ENCODE data around the gene MRPS14. TPM values are rescaled to one million over a fixed set of nuclear protein-coding genes. Genes with fewer than 3 reads are reported as not detected.

MRPS14 gene
- total RNA-seq, 1 donor from 2014 or later = 30.3 TPM

- H3K27ac ChIP-seq (ENCODE audit: low read depth, low read length) = no peak overlapping the region
- no peak overlapping the region for H3K4me3 ChIP-seq (ENCODE audit: low read length in 3 of 3)
- H3K4me1 ChIP-seq (ENCODE audit: control insufficient read depth in 3 of 3, insufficient read depth in 3 of 3, low read length in 3 of 3) = peaks cover 0 to 3% (median 0%) of the 10 kb centered on the region in 3 donors
- H3K27me3 ChIP-seq (ENCODE audit: control insufficient read depth in 3 of 3, insufficient read depth in 3 of 3, low read length in 3 of 3) = no peaks in the 10 kb centered on the region
- peaks cover 0 to 3% (median 0%) of the 10 kb centered on the region in 3 donors for H3K36me3 ChIP-seq (ENCODE audit: control insufficient read depth in 3 of 3, insufficient read depth in 3 of 3, low read length in 3 of 3)
- H3K9me3 ChIP-seq (ENCODE audit: control insufficient read depth in 3 of 3, low read length in 3 of 3) = no peaks in the 10 kb centered on the region
- H3K9ac ChIP-seq (ENCODE audit: low read depth in 1 of 3, low read length in 3 of 3) = no peak overlapping the region
Observed at GRCh38 chr1:174971902-174972301, 51.3 kb downstream of the MRPS14 start.

GRCh38 chr1:174971466-174971865 is 51.8 kb downstream of the MRPS14 start:
- H3K4me1 ChIP-seq (ENCODE audit: control insufficient read depth in 3 of 3, insufficient read depth in 3 of 3, low read length in 3 of 3) = peaks cover 0 to 3% (median 0%) of the 10 kb centered on the region in 3 donors
- peaks cover 0 to 3% (median 0%) of the 10 kb centered on the region in 3 donors for H3K36me3 ChIP-seq (ENCODE audit: control insufficient read depth in 3 of 3, insufficient read depth in 3 of 3, low read length in 3 of 3)
- no peak overlapping the region for H3K4me3 ChIP-seq (ENCODE audit: low read length in 3 of 3)
- no peaks in the 10 kb centered on the region for H3K27me3 ChIP-seq (ENCODE audit: control insufficient read depth in 3 of 3, insufficient read depth in 3 of 3, low read length in 3 of 3)
- no peak overlapping the region for H3K27ac ChIP-seq (ENCODE audit: low read depth, low read length)
- H3K9ac ChIP-seq (ENCODE audit: low read depth in 1 of 3, low read length in 3 of 3) = no peak overlapping the region
- no peaks in the 10 kb centered on the region for H3K9me3 ChIP-seq (ENCODE audit: control insufficient read depth in 3 of 3, low read length in 3 of 3)

- no peak overlapping the region for H3K27ac ChIP-seq (ENCODE audit: low read depth, low read length)
- H3K4me1 ChIP-seq (ENCODE audit: control insufficient read depth in 3 of 3, insufficient read depth in 3 of 3, low read length in 3 of 3) = peaks cover 3 to 12% (median 5%) of the 10 kb centered on the region in 3 donors
Observed at GRCh38 chr1:174969977-174970376, 53.2 kb downstream of the MRPS14 start.

GRCh38 chr1:174968750-174969244 is 54.4 kb downstream of the MRPS14 start:
- Histone ChIP-seq H3K36me3 (ENCODE audit: control insufficient read depth in 3 of 3, insufficient read depth in 3 of 3, low read length in 3 of 3) (peaks cover 0 to 3% (median 0%) of the 10 kb centered on the region in 3 donors), H3K27me3 (ENCODE audit: control insufficient read depth in 3 of 3, insufficient read depth in 3 of 3, low read length in 3 of 3) (no peaks in the 10 kb centered on the region), H3K9ac (ENCODE audit: low read depth in 1 of 3, low read length in 3 of 3) (no peak overlapping the region), H3K27ac (ENCODE audit: low read depth, low read length) (peak overlapping the region; percentile 17), H3K9me3 (ENCODE audit: control insufficient read depth in 3 of 3, low read length in 3 of 3) (no peaks in the 10 kb centered on the region), H3K4me3 (ENCODE audit: low read length in 3 of 3) (no peak overlapping the region), H3K4me1 (ENCODE audit: control insufficient read depth in 3 of 3, insufficient read depth in 3 of 3, low read length in 3 of 3) (peaks cover under 1 to 14% (median 6%) of the 10 kb centered on the region in 3 donors)

More at GRCh38 chr1:174969977-174970376, 53.2 kb downstream of the MRPS14 start:
- Histone ChIP-seq H3K9ac (ENCODE audit: low read depth in 1 of 3, low read length in 3 of 3) (no peak overlapping the region), H3K27me3 (ENCODE audit: control insufficient read depth in 3 of 3, insufficient read depth in 3 of 3, low read length in 3 of 3) (no peaks in the 10 kb centered on the region), H3K9me3 (ENCODE audit: control insufficient read depth in 3 of 3, low read length in 3 of 3) (no peaks in the 10 kb centered on the region), H3K4me3 (ENCODE audit: low read length in 3 of 3) (no peak overlapping the region), H3K36me3 (ENCODE audit: control insufficient read depth in 3 of 3, insufficient read depth in 3 of 3, low read length in 3 of 3) (peaks cover 0 to 3% (median 0%) of the 10 kb centered on the region in 3 donors)

- H3K27me3 ChIP-seq (ENCODE audit: control insufficient read depth in 3 of 3, insufficient read depth in 3 of 3, low read length in 3 of 3) = no peaks in the 10 kb centered on the region
- H3K4me1 ChIP-seq (ENCODE audit: control insufficient read depth in 3 of 3, insufficient read depth in 3 of 3, low read length in 3 of 3) = peaks cover 5 to 14% (median 7%) of the 10 kb centered on the region in 3 donors
- peak overlapping the region; percentile 33 for H3K27ac ChIP-seq (ENCODE audit: low read depth, low read length)
- no peak overlapping the region for H3K4me3 ChIP-seq (ENCODE audit: low read length in 3 of 3)
- H3K9ac ChIP-seq (ENCODE audit: low read depth in 1 of 3, low read length in 3 of 3) = no peak overlapping the region
- no peaks in the 10 kb centered on the region for H3K9me3 ChIP-seq (ENCODE audit: control insufficient read depth in 3 of 3, low read length in 3 of 3)
- peaks cover 0 to 3% (median 0%) of the 10 kb centered on the region in 3 donors for H3K36me3 ChIP-seq (ENCODE audit: control insufficient read depth in 3 of 3, insufficient read depth in 3 of 3, low read length in 3 of 3)
Observed at GRCh38 chr1:174967845-174968705, 55.1 kb downstream of the MRPS14 start.

GRCh38 chr1:174966008-174966572 is 57.1 kb downstream of the MRPS14 start:
- Histone ChIP-seq H3K27ac (ENCODE audit: low read depth, low read length) (peak overlapping the region; percentile 56), H3K9me3 (ENCODE audit: control insufficient read depth in 3 of 3, low read length in 3 of 3) (no peaks in the 10 kb centered on the region), H3K27me3 (ENCODE audit: control insufficient read depth in 3 of 3, insufficient read depth in 3 of 3, low read length in 3 of 3) (no peaks in the 10 kb centered on the region), H3K4me1 (ENCODE audit: control insufficient read depth in 3 of 3, insufficient read depth in 3 of 3, low read length in 3 of 3) (peaks cover 5 to 14% (median 7%) of the 10 kb centered on the region in 3 donors), H3K4me3 (ENCODE audit: low read length in 3 of 3) (peak overlapping the region in 1 of 3 donors; percentile 34), H3K36me3 (ENCODE audit: control insufficient read depth in 3 of 3, insufficient read depth in 3 of 3, low read length in 3 of 3) (peaks cover 0 to 3% (median 0%) of the 10 kb centered on the region in 3 donors), H3K9ac (ENCODE audit: low read depth in 1 of 3, low read length in 3 of 3) (no peak overlapping the region)

GRCh38 chr1:174965362-174966007 is 57.7 kb downstream of the MRPS14 start:
- Histone ChIP-seq H3K4me1 (ENCODE audit: control insufficient read depth in 3 of 3, insufficient read depth in 3 of 3, low read length in 3 of 3) (peaks cover 5 to 14% (median 7%) of the 10 kb centered on the region in 3 donors), H3K27me3 (ENCODE audit: control insufficient read depth in 3 of 3, insufficient read depth in 3 of 3, low read length in 3 of 3) (no peaks in the 10 kb centered on the region), H3K9me3 (ENCODE audit: control insufficient read depth in 3 of 3, low read length in 3 of 3) (no peaks in the 10 kb centered on the region), H3K27ac (ENCODE audit: low read depth, low read length) (peak overlapping the region; percentile 56), H3K9ac (ENCODE audit: low read depth in 1 of 3, low read length in 3 of 3) (peak overlapping the region in 2 of 3 donors; percentile 4 to 45), H3K4me3 (ENCODE audit: low read length in 3 of 3) (peak overlapping the region; percentile 1 to 27 (median 17)), H3K36me3 (ENCODE audit: control insufficient read depth in 3 of 3, insufficient read depth in 3 of 3, low read length in 3 of 3) (peaks cover 0 to 3% (median 0%) of the 10 kb centered on the region in 3 donors)

GRCh38 chr1:174964972-174965361 is 58.3 kb downstream of the MRPS14 start:
- Histone ChIP-seq H3K27ac (ENCODE audit: low read depth, low read length) (peak overlapping the region; percentile 56), H3K4me3 (ENCODE audit: low read length in 3 of 3) (peak overlapping the region in 1 of 3 donors; percentile 17), H3K9ac (ENCODE audit: low read depth in 1 of 3, low read length in 3 of 3) (peak overlapping the region in 1 of 3 donors; percentile 45), H3K4me1 (ENCODE audit: control insufficient read depth in 3 of 3, insufficient read depth in 3 of 3, low read length in 3 of 3) (peaks cover 5 to 14% (median 7%) of the 10 kb centered on the region in 3 donors), H3K36me3 (ENCODE audit: control insufficient read depth in 3 of 3, insufficient read depth in 3 of 3, low read length in 3 of 3) (peaks cover 0 to 3% (median 0%) of the 10 kb centered on the region in 3 donors), H3K9me3 (ENCODE audit: control insufficient read depth in 3 of 3, low read length in 3 of 3) (no peaks in the 10 kb centered on the region), H3K27me3 (ENCODE audit: control insufficient read depth in 3 of 3, insufficient read depth in 3 of 3, low read length in 3 of 3) (no peaks in the 10 kb centered on the region)

GRCh38 chr1:174964261-174964971 is 58.8 kb downstream of the MRPS14 start:
- H3K27ac ChIP-seq (ENCODE audit: low read depth, low read length) = peak overlapping the region; percentile 56
- H3K9ac ChIP-seq (ENCODE audit: low read depth in 1 of 3, low read length in 3 of 3) = no peak overlapping the region
- H3K27me3 ChIP-seq (ENCODE audit: control insufficient read depth in 3 of 3, insufficient read depth in 3 of 3, low read length in 3 of 3) = no peaks in the 10 kb centered on the region
- peaks cover 5 to 14% (median 7%) of the 10 kb centered on the region in 3 donors for H3K4me1 ChIP-seq (ENCODE audit: control insufficient read depth in 3 of 3, insufficient read depth in 3 of 3, low read length in 3 of 3)
- no peaks in the 10 kb centered on the region for H3K9me3 ChIP-seq (ENCODE audit: control insufficient read depth in 3 of 3, low read length in 3 of 3)
- H3K36me3 ChIP-seq (ENCODE audit: control insufficient read depth in 3 of 3, insufficient read depth in 3 of 3, low read length in 3 of 3) = no peaks in the 10 kb centered on the region
- H3K4me3 ChIP-seq (ENCODE audit: low read length in 3 of 3) = peak overlapping the region in 1 of 3 donors; percentile 17
